Type B pancreatic cell (in vitro differentiated cells): ENCODE results near the gene TNRC6A. TPM values are rescaled to one million over a fixed set of nuclear protein-coding genes. Genes with fewer than 3 reads are reported as not detected.
"Not testable (repeated sequence)": the region's sequence is repeated elsewhere in the genome, so short reads cannot be mapped to it uniquely, and the experiment has no call there.

ENCODE experiments used
- DNase-seq: peaks from one replicate; pipeline ENCODE4 v3.0.0; 2021; ENCODE audit warnings: mixed read lengths; ENCODE audit not compliant: unreplicated experiment; ENCODE audit errors: extremely low spot score
- H3K27ac Mint-ChIP-seq: 2 replicates; pipeline ENCODE4 v1.8.0; 2021; ENCODE audit warnings: mild to moderate bottlenecking, mixed read lengths
- H3K27me3 Mint-ChIP-seq: 2 replicates; pipeline ENCODE4 v1.8.0; 2021; ENCODE audit warnings: mixed read lengths
- H3K36me3 Mint-ChIP-seq: 2 replicates; pipeline ENCODE4 v1.8.0; 2021; ENCODE audit warnings: mixed read lengths
- H3K4me1 Mint-ChIP-seq: one replicate; pipeline ENCODE4 v1.8.0; 2021; ENCODE audit warnings: mixed read lengths; ENCODE audit not compliant: unreplicated experiment
- H3K4me3 Mint-ChIP-seq: 2 replicates; pipeline ENCODE4 v1.8.0; 2021; ENCODE audit warnings: mild to moderate bottlenecking, mixed read lengths
- H3K9me3 Mint-ChIP-seq: 2 replicates; pipeline ENCODE4 v1.8.0; 2021; ENCODE audit warnings: mixed read lengths
- total RNA-seq: library from RNA; stranded (reverse); gene quantifications from 2 replicates; pipeline ENCODE4 v1.2.1, GENCODE V29; 2021; ENCODE audit warnings: low replicate concordance
- TF ChIP-seq, protein P1 (sequence below): fragments of 200-600 bp; sonication (generic); conservative IDR thresholded peaks from 2 replicates; pipeline ENCODE4 v1.5.0; 2021; ENCODE audit warnings: antibody characterized with exemption, mild to moderate bottlenecking

TNRC6A gene
- total RNA-seq, 1 donor from 2014 or later = 65.9 TPM

GRCh38 chr16:24853169-24853824 is 123.8 kb downstream of the TNRC6A start:
- Mint-ChIP-seq H3K27ac (no peak overlapping the region), H3K4me3 (no peak overlapping the region), H3K27me3 (no peaks in the 10 kb centered on the region), H3K9me3 (peaks cover under 1% of the 10 kb centered on the region), H3K36me3 (no peaks in the 10 kb centered on the region), H3K4me1 (no peaks in the 10 kb centered on the region)
- no peak for DNase-seq
- TF ChIP-seq, protein P1, sequence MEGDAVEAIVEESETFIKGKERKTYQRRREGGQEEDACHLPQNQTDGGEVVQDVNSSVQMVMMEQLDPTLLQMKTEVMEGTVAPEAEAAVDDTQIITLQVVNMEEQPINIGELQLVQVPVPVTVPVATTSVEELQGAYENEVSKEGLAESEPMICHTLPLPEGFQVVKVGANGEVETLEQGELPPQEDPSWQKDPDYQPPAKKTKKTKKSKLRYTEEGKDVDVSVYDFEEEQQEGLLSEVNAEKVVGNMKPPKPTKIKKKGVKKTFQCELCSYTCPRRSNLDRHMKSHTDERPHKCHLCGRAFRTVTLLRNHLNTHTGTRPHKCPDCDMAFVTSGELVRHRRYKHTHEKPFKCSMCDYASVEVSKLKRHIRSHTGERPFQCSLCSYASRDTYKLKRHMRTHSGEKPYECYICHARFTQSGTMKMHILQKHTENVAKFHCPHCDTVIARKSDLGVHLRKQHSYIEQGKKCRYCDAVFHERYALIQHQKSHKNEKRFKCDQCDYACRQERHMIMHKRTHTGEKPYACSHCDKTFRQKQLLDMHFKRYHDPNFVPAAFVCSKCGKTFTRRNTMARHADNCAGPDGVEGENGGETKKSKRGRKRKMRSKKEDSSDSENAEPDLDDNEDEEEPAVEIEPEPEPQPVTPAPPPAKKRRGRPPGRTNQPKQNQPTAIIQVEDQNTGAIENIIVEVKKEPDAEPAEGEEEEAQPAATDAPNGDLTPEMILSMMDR = no peak

- TF ChIP-seq, protein P1 = no peak
- Mint-ChIP-seq H3K4me1 (no peaks in the 10 kb centered on the region), H3K27me3 (no peaks in the 10 kb centered on the region), H3K27ac (no peak overlapping the region), H3K4me3 (no peak overlapping the region), H3K36me3 (no peaks in the 10 kb centered on the region), H3K9me3 (peaks cover 5% of the 10 kb centered on the region)
- DNase-seq = no peak
These were observed 124.4 kb downstream of the TNRC6A start for GRCh38 chr16:24853830-24854229.

DNA sequence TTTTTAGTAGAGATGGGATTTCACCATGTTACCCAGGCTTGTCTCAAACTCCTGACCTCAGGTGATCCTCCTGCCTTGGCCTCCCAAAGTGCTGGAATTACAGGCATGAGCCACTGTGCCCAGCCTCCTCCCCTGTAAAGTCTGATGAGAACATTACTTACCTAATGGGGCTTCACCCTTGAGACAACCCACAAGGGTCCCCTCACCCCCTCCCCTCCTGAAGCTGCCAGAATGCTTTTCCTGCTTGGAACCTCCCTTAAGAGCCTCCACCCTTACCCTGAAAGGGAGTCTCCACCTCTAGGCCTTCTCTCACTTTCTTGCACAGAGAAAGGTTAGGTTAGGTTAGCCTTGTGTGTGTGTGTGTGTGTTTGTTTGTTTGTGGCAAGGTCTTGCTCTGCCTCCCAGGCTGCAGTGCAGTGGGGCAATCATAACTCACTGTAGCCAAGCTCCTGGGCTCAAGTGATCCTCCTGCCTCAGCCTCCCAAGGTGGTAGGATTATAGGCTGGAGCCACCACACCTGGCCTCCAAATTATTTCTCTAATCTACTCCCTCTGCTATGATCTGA is 125.2 kb downstream of the TNRC6A start:
- H3K27ac Mint-ChIP-seq = no peak overlapping the region
- H3K36me3 Mint-ChIP-seq = no peaks in the 10 kb centered on the region
- TF ChIP-seq, protein P1 = no peak
- H3K4me1 Mint-ChIP-seq = no peaks in the 10 kb centered on the region
- no peaks in the 10 kb centered on the region for H3K27me3 Mint-ChIP-seq
- H3K9me3 Mint-ChIP-seq = peaks cover 5% of the 10 kb centered on the region
- no peak overlapping the region for H3K4me3 Mint-ChIP-seq
- no peak for DNase-seq

DNA sequence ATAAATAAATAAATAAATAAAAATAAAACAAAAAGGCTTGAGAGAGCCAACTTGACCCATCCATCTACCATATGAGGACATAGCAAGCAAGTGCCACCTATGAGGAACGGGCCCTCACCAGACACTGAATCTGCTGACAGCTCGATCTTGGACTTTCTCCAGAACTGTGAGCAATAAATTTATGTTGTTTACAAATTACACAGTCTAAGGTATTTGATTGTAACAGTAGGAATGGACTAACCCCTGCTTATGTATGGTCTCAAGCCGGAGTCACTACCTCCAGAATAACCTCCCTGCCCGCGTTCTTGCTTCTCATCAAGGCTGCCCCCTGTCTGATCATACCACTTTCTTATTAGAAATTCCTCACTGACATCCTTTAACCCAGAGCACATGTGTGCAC is 126.2 kb downstream of the TNRC6A start:
- H3K27me3 Mint-ChIP-seq = no peaks in the 10 kb centered on the region
- H3K36me3 Mint-ChIP-seq = no peaks in the 10 kb centered on the region
- no peaks in the 10 kb centered on the region for H3K4me1 Mint-ChIP-seq
- peaks cover 5% of the 10 kb centered on the region for H3K9me3 Mint-ChIP-seq
- H3K27ac Mint-ChIP-seq = no peak overlapping the region
- no peak for DNase-seq
- TF ChIP-seq, protein P1 = no peak
- no peak overlapping the region for H3K4me3 Mint-ChIP-seq

GRCh38 chr16:24856871-24857270 is 127.4 kb downstream of the TNRC6A start:
- H3K9me3 Mint-ChIP-seq, H3K36me3 Mint-ChIP-seq, H3K4me1 Mint-ChIP-seq, H3K4me3 Mint-ChIP-seq, DNase-seq, H3K27ac Mint-ChIP-seq, H3K27me3 Mint-ChIP-seq: not testable (repeated sequence)

DNA sequence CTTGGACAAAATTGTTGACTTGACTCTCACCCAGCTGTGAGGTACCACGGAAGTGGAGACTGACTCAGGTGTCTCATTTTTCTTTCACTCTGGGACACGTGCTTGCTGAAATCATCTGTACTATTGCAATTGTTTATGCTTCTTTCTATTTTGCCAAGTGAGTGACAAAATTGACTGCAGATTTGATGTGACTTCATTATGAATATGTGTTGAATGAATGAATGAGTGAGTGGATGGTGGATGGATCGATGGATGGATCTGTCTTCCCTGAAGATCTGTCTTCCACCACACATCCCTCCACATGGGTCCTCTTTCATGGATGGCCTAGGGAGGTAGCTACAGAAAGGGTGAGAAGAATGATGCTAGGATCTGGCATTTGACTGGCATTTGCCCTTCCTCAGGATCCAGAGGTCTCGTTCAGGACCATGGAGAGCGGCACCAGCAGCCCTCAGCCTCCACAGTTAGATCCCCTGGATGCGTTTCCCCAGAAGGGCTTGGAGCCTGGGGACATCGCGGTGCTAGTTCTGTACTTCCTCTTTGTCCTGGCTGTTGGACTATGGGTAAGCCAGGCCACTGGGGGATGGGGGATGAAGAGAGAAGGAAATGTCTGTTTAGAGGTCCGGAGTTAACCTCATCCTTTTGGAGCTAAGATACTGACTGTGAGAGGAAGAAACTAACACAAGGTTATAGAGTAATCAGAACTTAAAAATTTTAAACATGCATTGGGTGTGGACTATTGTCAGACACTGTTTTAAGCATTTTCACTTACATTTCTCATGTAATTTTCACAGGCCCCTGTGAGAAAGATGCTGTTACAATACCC is 129.0 kb downstream of the TNRC6A start:
- Mint-ChIP-seq H3K9me3 (peaks cover 5% of the 10 kb centered on the region), H3K4me3 (no peak overlapping the region), H3K4me1 (no peaks in the 10 kb centered on the region), H3K27me3 (no peaks in the 10 kb centered on the region), H3K36me3 (no peaks in the 10 kb centered on the region), H3K27ac (no peak overlapping the region)
- TF ChIP-seq, protein P1 = no peak
- peak; percentile 75 for DNase-seq
